Keratinocyte (primary cell): ENCODE data around the gene GOLGA7B. TPM values are rescaled to one million over a fixed set of nuclear protein-coding genes. Genes with fewer than 3 reads are reported as not detected.

Experiments used
- DNase-seq: peaks from one replicate; pipeline ENCODE4 v3.0.0-alpha.2; 2011; ENCODE audit warnings: low read depth, missing footprints, low spot score
- FAIRE-seq: peaks from 2 replicates; lab custom pipeline; 2011; peaks lifted over from hg19 to GRCh38; lab: Jason Lieb, UNC
- H2AFZ ChIP-seq: 2 replicates; pipeline ENCODE4 v1.6.0; 2012; ENCODE audit warnings: low read length, control low read depth, inconsistent platforms; ENCODE audit not compliant: control insufficient read depth
- H3K27ac ChIP-seq: 2 replicates; pipeline ENCODE4 v1.5.1; 2011; ENCODE audit warnings: low read length; ENCODE audit not compliant: control insufficient read depth, insufficient read depth
- H3K27me3 ChIP-seq: 3 replicates; pipeline ENCODE4 v1.6.0; 2011; ENCODE audit warnings: low read length; ENCODE audit not compliant: control insufficient read depth, insufficient read depth; ENCODE audit errors: extremely low read depth
- H3K36me3 ChIP-seq, 2 experiments: 2 replicates in 1 of 2; 3 replicates in 1 of 2; pipeline ENCODE4 v1.5.1; 2011; ENCODE audit warnings: low read length in 2 of 2, mild to moderate bottlenecking in 1 of 2; ENCODE audit not compliant: control insufficient read depth in 2 of 2, insufficient read depth in 2 of 2; ENCODE audit errors: extremely low read depth in 1 of 2
- H3K4me1 ChIP-seq: 3 replicates; pipeline ENCODE4 v1.5.1; 2011; ENCODE audit warnings: low read length; ENCODE audit not compliant: control insufficient read depth, insufficient read depth; ENCODE audit errors: extremely low read depth
- H3K4me2 ChIP-seq: 3 replicates; pipeline ENCODE4 v1.6.0; 2011; ENCODE audit warnings: low read depth, low read length; ENCODE audit not compliant: control insufficient read depth, insufficient read depth; ENCODE audit errors: extremely low read depth
- H3K4me3 ChIP-seq, 3 experiments: fragments of 200-600 bp in 1 of 3; sonication (generic) in 1 of 3; 2 replicates in 2 of 3; 3 replicates in 1 of 3; pipeline ENCODE4 v1.5.1; 2011 to 2016; ENCODE audit warnings: low read length in 3 of 3, mild to moderate bottlenecking in 3 of 3, control low read depth in 2 of 3, inconsistent platforms in 1 of 3, low read depth in 1 of 3, mixed read lengths in 1 of 3, mixed run types in 1 of 3, moderate library complexity in 1 of 3; ENCODE audit not compliant: control insufficient read depth in 2 of 3, insufficient read depth in 2 of 3; ENCODE audit errors: extremely low read depth in 1 of 3
- H3K79me2 ChIP-seq: 2 replicates; pipeline ENCODE4 v1.6.0; 2012; ENCODE audit warnings: low read length; ENCODE audit not compliant: control insufficient read depth, insufficient read depth
- H3K9ac ChIP-seq: 3 replicates; pipeline ENCODE4 v1.6.0; 2011; ENCODE audit warnings: low read length; ENCODE audit not compliant: control insufficient read depth, insufficient read depth; ENCODE audit errors: extremely low read depth
- H3K9me1 ChIP-seq: 3 replicates; pipeline ENCODE4 v1.6.0; 2011; ENCODE audit warnings: low read length; ENCODE audit not compliant: control insufficient read depth, insufficient read depth; ENCODE audit errors: extremely low read depth
- H3K9me3 ChIP-seq: 2 replicates; pipeline ENCODE4 v1.5.1; 2012; ENCODE audit warnings: low read depth, low read length; ENCODE audit not compliant: control insufficient read depth
- H4K20me1 ChIP-seq: 3 replicates; pipeline ENCODE4 v1.6.0; 2011; ENCODE audit warnings: low read length; ENCODE audit not compliant: control insufficient read depth, insufficient read depth; ENCODE audit errors: extremely low read depth
- CTCF ChIP-seq, 3 experiments: IDR thresholded peaks in 1 of 3; conservative IDR thresholded peaks in 1 of 3; optimal IDR thresholded peaks in 1 of 3; 2 replicates in 2 of 3; 3 replicates in 1 of 3; pipeline versions ENCODE3 to v1.5.1; 2011; ENCODE audit warnings: low read length in 3 of 3, mild to moderate bottlenecking in 3 of 3, moderate library complexity in 2 of 3, control low read depth in 1 of 3, inconsistent platforms in 1 of 3; ENCODE audit not compliant: insufficient read depth in 2 of 3; ENCODE audit errors: extremely low read depth in 1 of 3
- EZH2 ChIP-seq: IDR thresholded peaks from one replicate; pipeline ENCODE4 v1.6.1; 2012; ENCODE audit warnings: inconsistent platforms, mild to moderate bottlenecking, low read length, moderate library complexity
- dilution Hi-C: fragments of 300-500 bp; cut with MboI; formaldehyde crosslinking; loops from one replicate; pipeline ENCODE4 v1.7.0; 2020; ENCODE audit warnings: low sequenced_read_pairs; ENCODE audit not compliant: extremely low pct_ligation_motif_present
- polyA plus RNA-seq, 5 experiments: library from polyadenylated mRNA; depleted of rRNA in 3 of 5; stranded (reverse) in 3 of 5; stranded (forward) in 1 of 5; unstranded in 1 of 5; fragments of >200 nt; gene quantifications; 1 replicate in 1 of 5; 2 replicates in 3 of 5; 3 replicates in 1 of 5; pipeline versions ENCODE4 v1.2.1 to v1.2.3, GENCODE V29; 2011 to 2012; ENCODE audit warnings: missing spikeins in 2 of 5, low read depth in 1 of 5, low replicate concordance in 1 of 5

Gene GOLGA7B
- polyA plus RNA-seq, 1 donor (not counting 4 experiments of a cell fraction or from before 2014, with no cell fraction given), result 4.9 TPM

- Histone ChIP-seq H3K4me1 (no peaks in the 10 kb centered on the region), H3K79me2 (no peaks in the 10 kb centered on the region), H4K20me1 (no peaks in the 10 kb centered on the region), H2AFZ (no peak overlapping the region), H3K27ac (no peak overlapping the region), H3K36me3 (no peaks in the 10 kb centered on the region), H3K9ac (no peak overlapping the region), H3K4me2 (no peak overlapping the region), H3K9me1 (no peaks in the 10 kb centered on the region), H3K9me3 (no peaks in the 10 kb centered on the region), H3K4me3 (no peak overlapping the region), H3K27me3 (peaks cover 7% of the 10 kb centered on the region)
- no peak for FAIRE-seq
- no peak for DNase-seq
- TF ChIP-seq EZH2 (no peak), CTCF (optimal IDR thresholded peaks at IDR 0.05 in 1 of 3, IDR thresholded peaks at IDR 0.05 in 1 of 3, conservative IDR thresholded peaks at IDR 0.05 in 1 of 3; ENCODE audit: extremely low read depth in 1 of 3, insufficient read depth in 2 of 3, low read length in 3 of 3) (no peak)
- dilution Hi-C loops, result no loop called here
These were observed 48.2 kb upstream of the GOLGA7B start for GRCh38 chr10:97801422-97801821.

DNA sequence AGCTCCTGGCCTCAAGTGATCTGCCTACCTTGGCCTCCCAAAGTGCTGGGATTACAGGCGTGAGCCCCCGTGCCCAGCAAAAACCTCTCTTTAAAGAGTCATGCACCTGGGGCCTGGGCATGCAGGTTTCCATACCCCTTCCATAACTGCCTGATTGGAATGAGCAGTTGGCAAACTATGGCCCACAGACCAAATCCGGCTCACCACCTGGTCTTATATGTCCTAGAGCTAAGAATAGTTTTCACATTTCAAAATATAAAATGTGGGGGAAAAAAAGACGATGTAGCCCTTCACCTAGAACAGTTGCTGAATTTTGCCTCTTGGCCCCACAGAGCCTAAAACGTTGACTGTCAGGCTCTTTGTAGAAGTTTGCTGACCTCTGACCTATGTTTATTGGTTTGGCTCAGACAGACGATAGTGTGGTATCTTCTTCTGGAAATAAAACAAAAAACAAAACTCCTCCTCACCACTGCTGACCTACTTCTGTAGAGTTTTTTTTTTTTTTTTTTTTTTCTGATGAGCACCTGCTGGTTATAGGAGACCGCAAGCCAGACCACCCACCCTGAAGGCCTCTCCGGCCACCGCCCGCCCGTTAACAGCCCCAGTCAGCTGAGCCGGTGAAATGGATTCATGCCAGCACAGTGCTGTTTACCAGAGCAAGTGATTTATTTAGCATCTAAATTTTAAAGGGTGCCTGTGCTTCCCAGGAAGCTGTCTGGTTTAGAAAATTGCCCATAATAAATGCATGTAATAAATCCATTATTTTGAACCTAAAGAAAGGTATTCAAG lies 44.4 kb upstream of the GOLGA7B start:
- FAIRE-seq (no peak), DNase-seq (no peak)
- Histone ChIP-seq H2AFZ (no peak overlapping the region), H3K79me2 (no peaks in the 10 kb centered on the region), H3K4me1 (peaks cover 3% of the 10 kb centered on the region), H3K4me3 (no peak overlapping the region), H3K36me3 (no peaks in the 10 kb centered on the region), H3K4me2 (no peak overlapping the region), H4K20me1 (no peaks in the 10 kb centered on the region), H3K27ac (no peak overlapping the region), H3K27me3 (no peaks in the 10 kb centered on the region), H3K9me1 (no peaks in the 10 kb centered on the region), H3K9ac (no peak overlapping the region), H3K9me3 (no peaks in the 10 kb centered on the region)
- TF ChIP-seq EZH2 (no peak), CTCF (optimal IDR thresholded peaks at IDR 0.05 in 1 of 3, IDR thresholded peaks at IDR 0.05 in 1 of 3, conservative IDR thresholded peaks at IDR 0.05 in 1 of 3; ENCODE audit: extremely low read depth in 1 of 3, insufficient read depth in 2 of 3, low read length in 3 of 3) (no peak)
- dilution Hi-C loops, result no loop called here
